SK-N-SH treated with all-trans-retinoic acid at 6 μM for 48 hours (cell line): ENCODE measurements around the gene SH2B3.

Experiments used
- ATAC-seq: fragments of 200-7000 bp; cut with Tn5 transposase; 3 replicates; pipeline ENCODE4 v1.9.1; 2020; ENCODE audit warnings: mild to moderate bottlenecking, moderate library complexity
- ARNTL ChIP-seq: fragments of 450-650 bp; formaldehyde crosslinking; IDR thresholded peaks from 2 replicates; pipeline ENCODE4 v1.5.0; 2020; ENCODE audit warnings: low read depth, mild to moderate bottlenecking, moderate library complexity, borderline replicate concordance
- BACH2 ChIP-seq: fragments of 250-450 bp; sonication (Bioruptor Pico); IDR thresholded peaks from 2 replicates; pipeline ENCODE4 v1.9.0; 2021; ENCODE audit warnings: mild to moderate bottlenecking, borderline replicate concordance
- CSDC2 ChIP-seq: fragments of 250-450 bp; sonication (Bioruptor Pico); IDR thresholded peaks from 2 replicates; pipeline ENCODE4 v1.5.0; 2020; ENCODE audit warnings: mild to moderate bottlenecking, moderate library complexity
- CSRNP3 ChIP-seq: fragments of 250-450 bp; sonication (Bioruptor Pico); IDR thresholded peaks from 2 replicates; pipeline ENCODE4 v1.5.1; 2021; ENCODE audit warnings: mild to moderate bottlenecking, moderate library complexity
- ESRRG ChIP-seq: fragments of 250-450 bp; sonication (Bioruptor Pico); IDR thresholded peaks from 2 replicates; pipeline ENCODE4 v1.6.1; 2021; ENCODE audit warnings: mild to moderate bottlenecking
- GLIS3 ChIP-seq: fragments of 250-450 bp; sonication (Bioruptor Pico); IDR thresholded peaks from 2 replicates; pipeline ENCODE4 v1.5.0; 2020; ENCODE audit warnings: mild to moderate bottlenecking, moderate library complexity
- ISL1 ChIP-seq: fragments of 250-450 bp; sonication (Bioruptor Pico); IDR thresholded peaks from 2 replicates; pipeline ENCODE4 v2.1.2; 2022; ENCODE audit warnings: mild to moderate bottlenecking, moderate library complexity
- OSR1 ChIP-seq: fragments of 250-450 bp; sonication (Bioruptor Pico); IDR thresholded peaks from 2 replicates; pipeline ENCODE4 v1.8.0; 2022; ENCODE audit warnings: moderate library complexity, mild to moderate bottlenecking, inconsistent platforms
- PPARA ChIP-seq: fragments of 250-450 bp; sonication (Bioruptor Pico); IDR thresholded peaks from 2 replicates; pipeline ENCODE4 v1.5.0; 2020; ENCODE audit warnings: mild to moderate bottlenecking, borderline replicate concordance
- RARB ChIP-seq: fragments of 250-450 bp; sonication (Bioruptor Pico); IDR thresholded peaks from 2 replicates; pipeline ENCODE4 v1.8.0; 2021; ENCODE audit warnings: mild to moderate bottlenecking, moderate library complexity
- SNAI2 ChIP-seq: fragments of 250-450 bp; sonication (Bioruptor Pico); IDR thresholded peaks from 2 replicates; pipeline ENCODE4 v1.5.0; 2020; ENCODE audit warnings: mild to moderate bottlenecking, moderate library complexity
- TCF4 ChIP-seq: fragments of 250-450 bp; sonication (Bioruptor Pico); IDR thresholded peaks from 2 replicates; pipeline ENCODE4 v1.8.0; 2021; ENCODE audit warnings: mild to moderate bottlenecking, moderate library complexity, borderline replicate concordance
- TOX ChIP-seq: fragments of 250-450 bp; sonication (Bioruptor Pico); IDR thresholded peaks from 2 replicates; pipeline ENCODE4 v1.8.0; 2021; ENCODE audit warnings: mild to moderate bottlenecking, moderate library complexity, borderline replicate concordance
- TSHZ2 ChIP-seq: fragments of 250-450 bp; sonication (Bioruptor Pico); IDR thresholded peaks from 2 replicates; pipeline ENCODE4 v1.5.0; 2020; ENCODE audit warnings: mild to moderate bottlenecking, moderate library complexity
- ZC3H10 ChIP-seq: fragments of 250-450 bp; sonication (Bioruptor Pico); IDR thresholded peaks from 2 replicates; pipeline ENCODE4 v1.5.1; 2021; ENCODE audit warnings: mild to moderate bottlenecking, moderate library complexity
- ZFP3 ChIP-seq: fragments of 250-450 bp; sonication (Bioruptor Pico); IDR thresholded peaks from 2 replicates; pipeline ENCODE4 v1.5.0; 2020; ENCODE audit warnings: mild to moderate bottlenecking, moderate library complexity
- ZNF565 ChIP-seq: fragments of 450-650 bp; formaldehyde crosslinking; conservative IDR thresholded peaks from 2 replicates; pipeline ENCODE4 v1.5.0; 2020; ENCODE audit warnings: low read depth, mild to moderate bottlenecking, moderate library complexity
- ZNF70 ChIP-seq: fragments of 450-650 bp; formaldehyde crosslinking; IDR thresholded peaks from 2 replicates; pipeline ENCODE4 v1.5.0; 2020; ENCODE audit warnings: mild to moderate bottlenecking, moderate library complexity
- ZNF8 ChIP-seq: fragments of 450-650 bp; formaldehyde crosslinking; IDR thresholded peaks from 2 replicates; pipeline ENCODE4 v1.5.0; 2020; ENCODE audit warnings: mild to moderate bottlenecking, moderate library complexity
- TF ChIP-seq, protein P1 (sequence below): fragments of 250-450 bp; sonication (Bioruptor Pico); IDR thresholded peaks from 2 replicates; pipeline ENCODE4 v1.8.0; 2021; ENCODE audit warnings: low read depth, mild to moderate bottlenecking, moderate library complexity, borderline replicate concordance
- TF ChIP-seq, protein P2 (sequence below): fragments of 250-450 bp; sonication (Bioruptor Pico); IDR thresholded peaks from 2 replicates; pipeline ENCODE4 v1.5.1; 2020; ENCODE audit warnings: low read depth, mild to moderate bottlenecking, moderate library complexity

SH2B3 gene

GRCh38 chr12:111444925-111445725 lies 39.4 kb downstream of the SH2B3 start:
- ATAC-seq: peak; percentile 23
- no peak for TF ChIP-seq PPARA
- TF ChIP-seq GLIS3: no peak
- TF ChIP-seq RARB (CRISPR knock-in tag): no peak
- no peak for TF ChIP-seq CSDC2 (CRISPR knock-in tag)
- TF ChIP-seq ZFP3 (CRISPR knock-in tag): no peak
- no peak for TF ChIP-seq TCF4 (CRISPR knock-in tag)
- no peak for TF ChIP-seq ZNF565

DNA sequence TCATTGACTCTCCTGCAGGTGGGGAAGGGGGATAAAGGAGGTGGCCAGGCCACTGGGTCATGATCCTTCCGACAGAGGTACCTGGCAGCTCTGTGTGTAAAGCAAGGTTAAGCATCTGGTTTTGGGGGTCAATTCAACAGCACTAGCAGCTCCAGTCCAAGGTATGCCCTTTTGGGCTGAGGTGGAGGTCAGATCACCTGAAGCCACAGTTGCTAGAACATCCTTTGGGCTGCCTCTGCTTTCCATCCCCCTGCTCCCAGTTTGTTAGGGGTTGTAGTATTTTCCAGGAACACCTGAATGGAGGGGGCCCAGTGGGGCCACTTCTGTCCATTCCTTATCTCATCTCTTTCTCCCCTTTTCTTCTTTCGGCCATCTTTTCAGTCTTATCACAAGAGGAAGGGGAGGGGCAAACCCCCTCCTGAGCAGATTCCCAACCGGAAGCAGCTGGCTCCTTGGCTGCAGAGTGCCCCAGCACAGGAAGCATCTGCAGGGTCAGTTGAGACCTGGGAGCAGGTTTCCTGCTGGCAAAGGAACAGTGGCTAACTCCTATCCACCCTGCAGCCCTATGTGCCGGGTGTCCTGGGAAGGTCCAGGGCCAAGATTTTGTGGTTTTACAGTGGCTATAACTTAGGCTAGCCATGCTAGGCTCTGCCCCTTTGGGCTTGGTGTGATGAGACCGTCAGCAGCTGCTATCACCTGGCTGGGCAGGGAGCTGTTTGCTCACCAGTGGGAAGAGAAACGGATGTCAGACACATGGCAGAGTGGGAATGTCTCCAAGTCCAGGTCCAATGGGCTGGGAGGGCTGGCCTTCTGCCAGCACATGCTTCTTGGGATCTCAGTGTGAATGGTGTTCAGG lies 40.2 kb downstream of the SH2B3 start:
- TF ChIP-seq ISL1 (CRISPR knock-in tag) (no peak), ZFP3 (CRISPR knock-in tag) (peak; percentile 94)
- TF ChIP-seq, all 23 proteins: peak for 1
- ATAC-seq: peak; percentile 31

DNA sequence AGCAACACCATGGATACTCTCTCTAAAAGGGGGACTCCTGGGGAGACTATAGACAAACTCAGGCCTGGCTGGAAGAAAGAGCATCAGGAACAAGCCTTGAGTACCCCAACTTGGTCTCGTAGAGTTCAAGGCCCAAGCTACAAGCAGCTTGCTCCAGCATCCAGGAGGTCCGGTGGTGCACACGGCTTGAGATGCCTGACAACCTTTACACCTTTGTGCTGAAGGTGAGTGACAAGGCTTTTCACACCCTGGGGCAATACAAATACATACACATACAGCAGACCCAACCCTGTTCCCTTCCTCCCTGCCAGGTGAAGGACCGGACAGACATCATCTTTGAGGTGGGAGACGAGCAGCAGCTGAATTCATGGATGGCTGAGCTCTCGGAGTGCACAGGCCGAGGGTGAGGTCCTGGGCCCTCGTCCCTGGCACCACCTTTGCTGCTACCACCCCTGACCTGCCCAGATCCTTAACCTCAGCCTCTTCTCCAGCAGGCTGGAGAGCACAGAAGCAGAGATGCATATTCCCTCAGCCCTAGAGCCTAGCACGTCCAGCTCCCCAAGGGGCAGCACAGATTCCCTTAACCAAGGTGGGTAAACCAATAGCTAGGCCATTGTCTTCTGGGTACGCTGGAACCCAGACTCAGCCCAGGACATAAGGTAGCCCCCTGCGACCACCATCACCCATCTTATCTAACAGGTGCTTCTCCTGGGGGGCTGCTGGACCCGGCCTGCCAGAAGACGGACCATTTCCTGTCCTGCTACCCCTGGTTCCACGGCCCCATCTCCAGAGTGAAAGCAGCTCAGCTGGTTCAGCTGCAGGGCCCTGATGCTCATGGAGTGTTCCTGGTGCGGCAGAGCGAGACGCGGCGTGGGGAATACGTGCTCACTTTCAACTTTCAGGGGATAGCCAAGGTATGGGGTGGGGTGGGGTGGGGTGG lies 41.2 kb downstream of the SH2B3 start:
- TF ChIP-seq TCF4 (CRISPR knock-in tag) (no peak), SNAI2 (CRISPR knock-in tag) (no peak), GLIS3 (no peak), TOX (CRISPR knock-in tag) (no peak), PPARA (no peak), OSR1 (CRISPR knock-in tag) (no peak), ESRRG (CRISPR knock-in tag) (no peak), ARNTL (CRISPR knock-in tag) (no peak), CSRNP3 (CRISPR knock-in tag) (no peak), CSDC2 (CRISPR knock-in tag) (no peak), ZNF8 (CRISPR knock-in tag) (no peak), ZNF70 (CRISPR knock-in tag) (no peak), BACH2 (no peak), ZNF565 (no peak), RARB (CRISPR knock-in tag) (no peak), TSHZ2 (no peak)
- TF ChIP-seq, protein P1, sequence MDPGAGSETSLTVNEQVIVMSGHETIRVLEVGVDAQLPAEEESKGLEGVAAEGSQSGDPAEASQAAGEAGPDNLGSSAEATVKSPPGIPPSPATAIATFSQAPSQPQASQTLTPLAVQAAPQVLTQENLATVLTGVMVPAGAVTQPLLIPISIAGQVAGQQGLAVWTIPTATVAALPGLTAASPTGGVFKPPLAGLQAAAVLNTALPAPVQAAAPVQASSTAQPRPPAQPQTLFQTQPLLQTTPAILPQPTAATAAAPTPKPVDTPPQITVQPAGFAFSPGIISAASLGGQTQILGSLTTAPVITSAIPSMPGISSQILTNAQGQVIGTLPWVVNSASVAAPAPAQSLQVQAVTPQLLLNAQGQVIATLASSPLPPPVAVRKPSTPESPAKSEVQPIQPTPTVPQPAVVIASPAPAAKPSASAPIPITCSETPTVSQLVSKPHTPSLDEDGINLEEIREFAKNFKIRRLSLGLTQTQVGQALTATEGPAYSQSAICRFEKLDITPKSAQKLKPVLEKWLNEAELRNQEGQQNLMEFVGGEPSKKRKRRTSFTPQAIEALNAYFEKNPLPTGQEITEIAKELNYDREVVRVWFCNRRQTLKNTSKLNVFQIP (CRISPR knock-in tag): no peak
- no peak for ATAC-seq

DNA sequence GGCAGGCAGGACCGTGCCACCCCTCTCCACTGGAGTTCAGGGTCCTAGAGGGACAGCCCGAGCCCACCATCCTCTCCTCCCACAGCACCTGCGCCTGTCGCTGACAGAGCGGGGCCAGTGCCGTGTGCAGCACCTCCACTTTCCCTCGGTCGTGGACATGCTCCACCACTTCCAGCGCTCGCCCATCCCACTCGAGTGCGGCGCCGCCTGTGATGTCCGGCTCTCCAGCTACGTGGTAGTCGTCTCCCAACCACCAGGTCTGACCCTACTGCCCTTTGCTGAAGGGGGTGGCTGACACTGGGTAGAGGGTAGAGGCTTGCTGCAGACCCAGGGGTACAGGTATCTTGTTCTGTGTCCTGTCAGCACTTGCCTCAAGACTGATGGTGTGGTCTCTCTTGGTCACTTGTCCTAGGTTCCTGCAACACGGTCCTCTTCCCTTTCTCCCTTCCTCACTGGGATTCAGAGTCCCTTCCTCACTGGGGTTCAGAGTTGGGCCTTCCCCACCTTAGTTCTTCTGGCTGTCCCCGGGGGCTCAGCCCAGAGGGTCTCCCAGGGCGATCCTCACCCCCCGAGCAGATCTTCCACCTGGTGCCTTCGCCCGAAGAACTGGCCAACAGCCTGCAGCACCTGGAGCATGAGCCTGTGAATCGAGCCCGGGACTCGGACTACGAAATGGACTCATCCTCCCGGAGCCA lies 42.0 kb downstream of the SH2B3 start:
- ATAC-seq: no peak
- TF ChIP-seq, protein P1 (CRISPR knock-in tag): no peak
- TF ChIP-seq ESRRG (CRISPR knock-in tag): no peak
- no peak for TF ChIP-seq TCF4 (CRISPR knock-in tag)
- TF ChIP-seq CSDC2 (CRISPR knock-in tag): no peak
- no peak for TF ChIP-seq ZNF8 (CRISPR knock-in tag)
- TF ChIP-seq GLIS3: no peak
- TF ChIP-seq ZC3H10 (CRISPR knock-in tag): no peak
- TF ChIP-seq ZNF565: no peak
- TF ChIP-seq ARNTL (CRISPR knock-in tag): no peak
- TF ChIP-seq, protein P2, sequence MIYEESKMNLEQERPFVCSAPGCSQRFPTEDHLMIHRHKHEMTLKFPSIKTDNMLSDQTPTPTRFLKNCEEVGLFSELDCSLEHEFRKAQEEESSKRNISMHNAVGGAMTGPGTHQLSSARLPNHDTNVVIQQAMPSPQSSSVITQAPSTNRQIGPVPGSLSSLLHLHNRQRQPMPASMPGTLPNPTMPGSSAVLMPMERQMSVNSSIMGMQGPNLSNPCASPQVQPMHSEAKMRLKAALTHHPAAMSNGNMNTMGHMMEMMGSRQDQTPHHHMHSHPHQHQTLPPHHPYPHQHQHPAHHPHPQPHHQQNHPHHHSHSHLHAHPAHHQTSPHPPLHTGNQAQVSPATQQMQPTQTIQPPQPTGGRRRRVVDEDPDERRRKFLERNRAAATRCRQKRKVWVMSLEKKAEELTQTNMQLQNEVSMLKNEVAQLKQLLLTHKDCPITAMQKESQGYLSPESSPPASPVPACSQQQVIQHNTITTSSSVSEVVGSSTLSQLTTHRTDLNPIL (CRISPR knock-in tag): no peak
- no peak for TF ChIP-seq OSR1 (CRISPR knock-in tag)
- no peak for TF ChIP-seq ISL1 (CRISPR knock-in tag)
- no peak for TF ChIP-seq TOX (CRISPR knock-in tag)
- no peak for TF ChIP-seq SNAI2 (CRISPR knock-in tag)
